ENCODE results near the gene HSD11B1L. TPM values are rescaled to one million over a fixed set of nuclear protein-coding genes. Genes with fewer than 3 reads are reported as not detected.

Gene HSD11B1L
- total RNA-seq, 2 experiments from 2014 or later = 2.4 to 2.9 TPM

GRCh38 chr19:5693195-5694166 lies 12.7 kb downstream of the HSD11B1L start:
- H3K9me3 ChIP-seq (ENCODE audit: control insufficient read depth in 1 of 2, insufficient read depth in 1 of 2, low read length in 2 of 2) = no peaks in the 10 kb centered on the region
- H3K27me3 ChIP-seq (ENCODE audit: control insufficient read depth in 1 of 2, insufficient read depth in 2 of 2, low read length in 2 of 2) = no peaks in the 10 kb centered on the region
- H3K4me3 Mint-ChIP-seq = peak overlapping the region; percentile 7
- no peak for TF ChIP-seq CTCF (IDR thresholded peaks at IDR 0.05)
- no peak overlapping the region for H3K27ac ChIP-seq (ENCODE audit: low read depth in 1 of 2, low read length in 2 of 2)
- ChIA-PET CTCF (no interaction called here), POLR2A (interaction anchor here (1.0 kb wide), 1 partner anchor 27 kb away, joined by 3 read pairs; the partner anchor contains the start of genes CATSPERD and LONP1)
- H3K4me1 ChIP-seq (ENCODE audit: insufficient read depth, low read length) = peaks cover 31% of the 10 kb centered on the region
- peaks cover 32% of the 10 kb centered on the region for H3K4me1 Mint-ChIP-seq (ENCODE audit: low read depth)
- intact Hi-C loops (cut with DNase I, micrococcal nuclease) = no loop called here
- peaks cover 64% of the 10 kb centered on the region for H3K36me3 ChIP-seq (ENCODE audit: insufficient read depth, low read length)
- peak in 1 of 14 experiments; percentile 47 for DNase-seq
- H3K9me3 Mint-ChIP-seq = no peaks in the 10 kb centered on the region
- H3K27me3 Mint-ChIP-seq = no peaks in the 10 kb centered on the region
- no peak for ATAC-seq (ENCODE audit: poor library complexity)
- no peak overlapping the region for H3K27ac Mint-ChIP-seq
- peaks cover 60% of the 10 kb centered on the region for H3K36me3 Mint-ChIP-seq (ENCODE audit: low read depth)
- no peak overlapping the region for H3K4me3 ChIP-seq (ENCODE audit: low read length)

- no peaks in the 10 kb centered on the region for H3K27me3 ChIP-seq (ENCODE audit: control insufficient read depth in 1 of 2, insufficient read depth in 2 of 2, low read length in 2 of 2)
- no peaks in the 10 kb centered on the region for H3K9me3 Mint-ChIP-seq
- H3K4me3 ChIP-seq (ENCODE audit: low read length) = no peak overlapping the region
- intact Hi-C loops (cut with DNase I, micrococcal nuclease) = no loop called here
- ATAC-seq (ENCODE audit: poor library complexity) (no peak), DNase-seq (peak in 1 of 14 experiments; percentile 41)
- H3K27ac Mint-ChIP-seq = peak overlapping the region; percentile 51
- ChIA-PET CTCF (no interaction called here), POLR2A (interaction anchor here (1.0 kb wide), 2 partner anchors 8 to 26 kb away, joined by 3 read pairs; partner anchors contain the start of genes CATSPERD and LONP1)
- no peak overlapping the region for H3K4me3 Mint-ChIP-seq
- H3K36me3 Mint-ChIP-seq (ENCODE audit: low read depth) = peaks cover 67% of the 10 kb centered on the region
- peaks cover 31% of the 10 kb centered on the region for H3K4me1 ChIP-seq (ENCODE audit: insufficient read depth, low read length)
- TF ChIP-seq CTCF (IDR thresholded peaks at IDR 0.05) = no peak
- H3K9me3 ChIP-seq (ENCODE audit: control insufficient read depth in 1 of 2, insufficient read depth in 1 of 2, low read length in 2 of 2) = no peaks in the 10 kb centered on the region
- peaks cover 31% of the 10 kb centered on the region for H3K4me1 Mint-ChIP-seq (ENCODE audit: low read depth)
- H3K27ac ChIP-seq (ENCODE audit: low read depth in 1 of 2, low read length in 2 of 2) = no peak overlapping the region
- peaks cover 73% of the 10 kb centered on the region for H3K36me3 ChIP-seq (ENCODE audit: insufficient read depth, low read length)
- no peaks in the 10 kb centered on the region for H3K27me3 Mint-ChIP-seq
Measured at GRCh38 chr19:5694167-5694955, 13.5 kb downstream of the HSD11B1L start.

- no peaks in the 10 kb centered on the region for H3K27me3 Mint-ChIP-seq
- DNase-seq (peak in 1 of 14 experiments; percentile 28), ATAC-seq (ENCODE audit: poor library complexity) (no peak)
- Histone ChIP-seq H3K4me1 (ENCODE audit: insufficient read depth, low read length) (peaks cover 27% of the 10 kb centered on the region), H3K36me3 (ENCODE audit: insufficient read depth, low read length) (peaks cover 74% of the 10 kb centered on the region), H3K4me3 (ENCODE audit: low read length) (no peak overlapping the region), H3K27me3 (ENCODE audit: control insufficient read depth in 1 of 2, insufficient read depth in 2 of 2, low read length in 2 of 2) (no peaks in the 10 kb centered on the region), H3K27ac (ENCODE audit: low read depth in 1 of 2, low read length in 2 of 2) (no peak overlapping the region), H3K9me3 (ENCODE audit: control insufficient read depth in 1 of 2, insufficient read depth in 1 of 2, low read length in 2 of 2) (no peaks in the 10 kb centered on the region)
- peaks cover 65% of the 10 kb centered on the region for H3K36me3 Mint-ChIP-seq (ENCODE audit: low read depth)
- no peak for TF ChIP-seq CTCF (IDR thresholded peaks at IDR 0.05)
- intact Hi-C loops (cut with DNase I, micrococcal nuclease) = no loop called here
- peak overlapping the region; percentile 51 for H3K27ac Mint-ChIP-seq
- H3K9me3 Mint-ChIP-seq = no peaks in the 10 kb centered on the region
- CTCF ChIA-PET = no interaction called here
- peaks cover 26% of the 10 kb centered on the region for H3K4me1 Mint-ChIP-seq (ENCODE audit: low read depth)
- H3K4me3 Mint-ChIP-seq = peak overlapping the region; percentile 9
- POLR2A ChIA-PET = interaction anchor here (1.0 kb wide), 1 partner anchor 8 kb away, joined by 3 read pairs; no protein-coding TSS in a partner anchor
Measured at GRCh38 chr19:5694956-5695648, 14.3 kb downstream of the HSD11B1L start.

All from CD4-positive, alpha-beta T cell (primary cell).